ENCODE measurements around the gene GPR158. TPM values are rescaled to one million over a fixed set of nuclear protein-coding genes. Genes with fewer than 3 reads are reported as not detected.

GPR158 gene, protein sequence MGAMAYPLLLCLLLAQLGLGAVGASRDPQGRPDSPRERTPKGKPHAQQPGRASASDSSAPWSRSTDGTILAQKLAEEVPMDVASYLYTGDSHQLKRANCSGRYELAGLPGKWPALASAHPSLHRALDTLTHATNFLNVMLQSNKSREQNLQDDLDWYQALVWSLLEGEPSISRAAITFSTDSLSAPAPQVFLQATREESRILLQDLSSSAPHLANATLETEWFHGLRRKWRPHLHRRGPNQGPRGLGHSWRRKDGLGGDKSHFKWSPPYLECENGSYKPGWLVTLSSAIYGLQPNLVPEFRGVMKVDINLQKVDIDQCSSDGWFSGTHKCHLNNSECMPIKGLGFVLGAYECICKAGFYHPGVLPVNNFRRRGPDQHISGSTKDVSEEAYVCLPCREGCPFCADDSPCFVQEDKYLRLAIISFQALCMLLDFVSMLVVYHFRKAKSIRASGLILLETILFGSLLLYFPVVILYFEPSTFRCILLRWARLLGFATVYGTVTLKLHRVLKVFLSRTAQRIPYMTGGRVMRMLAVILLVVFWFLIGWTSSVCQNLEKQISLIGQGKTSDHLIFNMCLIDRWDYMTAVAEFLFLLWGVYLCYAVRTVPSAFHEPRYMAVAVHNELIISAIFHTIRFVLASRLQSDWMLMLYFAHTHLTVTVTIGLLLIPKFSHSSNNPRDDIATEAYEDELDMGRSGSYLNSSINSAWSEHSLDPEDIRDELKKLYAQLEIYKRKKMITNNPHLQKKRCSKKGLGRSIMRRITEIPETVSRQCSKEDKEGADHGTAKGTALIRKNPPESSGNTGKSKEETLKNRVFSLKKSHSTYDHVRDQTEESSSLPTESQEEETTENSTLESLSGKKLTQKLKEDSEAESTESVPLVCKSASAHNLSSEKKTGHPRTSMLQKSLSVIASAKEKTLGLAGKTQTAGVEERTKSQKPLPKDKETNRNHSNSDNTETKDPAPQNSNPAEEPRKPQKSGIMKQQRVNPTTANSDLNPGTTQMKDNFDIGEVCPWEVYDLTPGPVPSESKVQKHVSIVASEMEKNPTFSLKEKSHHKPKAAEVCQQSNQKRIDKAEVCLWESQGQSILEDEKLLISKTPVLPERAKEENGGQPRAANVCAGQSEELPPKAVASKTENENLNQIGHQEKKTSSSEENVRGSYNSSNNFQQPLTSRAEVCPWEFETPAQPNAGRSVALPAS (N-terminal part only)
- total RNA-seq, result 0.13 and 0.19 TPM in 2 replicates

GRCh38 chr10:25174461-25175230, at the start of gene GPR158:
GPR158 (plus strand) TSS chr10:25175001; CDS start chr10:25175421, 420 bp downstream.

Other genes with a start within 250 kb of the GPR158 start
- gene PRTFDC1, start 222.4 kb upstream of the GPR158 start, total RNA-seq, result 57.2 and 63.4 TPM in 2 replicates
- 0.25 and 0.26 TPM in 2 replicates for gene ENKUR, start 158.8 kb upstream of the GPR158 start, total RNA-seq
- 3.6 and 4.0 TPM in 2 replicates for gene THNSL1, start 158.4 kb upstream of the GPR158 start, total RNA-seq